ENCODE results near the gene RHOG. TPM values are rescaled to one million over a fixed set of nuclear protein-coding genes. Genes with fewer than 3 reads are reported as not detected.

Gene RHOG
- total and polyA plus RNA-seq, 9 of the 15 experiments (the other 6 are each of a cell fraction or from before 2014, with no cell fraction given), result 22.6 to 162 (median 80.3) TPM

- TF ChIP-seq GMEB1 (CRISPR knock-in tag; IDR thresholded peaks at IDR 0.05) (no peak), ILF3 (IDR thresholded peaks at IDR 0.05; ENCODE audit: borderline replicate concordance) (0 out of 2 replicates have a peak, but pooled peaks have one; percentile 68), MBD2 (IDR thresholded peaks at IDR 0.05; ENCODE audit: borderline replicate concordance, low read depth) (peak; percentile 85; the same call in 1 of the 2 replicates), STAG1 (CRISPR knock-in tag; IDR thresholded peaks at IDR 0.05; ENCODE audit: borderline replicate concordance) (no peak), MTA2 (IDR thresholded peaks at IDR 0.05; ENCODE audit: low read depth) (peak; percentile 49; the same call in 1 of the 2 replicates), ZNF24 (IDR thresholded peaks at IDR 0.05) (peak; percentile 90), AFF1 (IDR thresholded peaks at IDR 0.05; ENCODE audit: low read depth in 1 of 2, partially characterized antibody in 2 of 2) (peak in 1 of 2 experiments; percentile 87), TAF15 (IDR thresholded peaks at IDR 0.05; ENCODE audit: low read depth, low read length) (no peak), IFI16 (CRISPR knock-in tag; IDR thresholded peaks at IDR 0.05) (no peak), USF1 (CRISPR knock-in tag; IDR thresholded peaks at IDR 0.05) (no peak), HNRNPL (IDR thresholded peaks at IDR 0.05; ENCODE audit: low read depth, low read length) (no peak), ZNF124 (CRISPR knock-in tag; IDR thresholded peaks at IDR 0.05) (no peak), RBM39 (optimal IDR thresholded peaks at IDR 0.05; ENCODE audit: low read depth, low read length) (no peak), ETV6 (IDR thresholded peaks at IDR 0.05; ENCODE audit: borderline replicate concordance in 1 of 2, low read depth in 2 of 2, low read length in 1 of 2) (peak; percentile 94 to 98), ETV6 (CRISPR knock-in tag; IDR thresholded peaks at IDR 0.05; ENCODE audit: borderline replicate concordance) (no peak), ZNF57 (CRISPR knock-in tag; IDR thresholded peaks at IDR 0.05) (no peak), POLR3A (IDR thresholded peaks at IDR 0.05; ENCODE audit: borderline replicate concordance, extremely low read depth, insufficient read depth, insufficient read length) (no peak), NCOR1 (IDR thresholded peaks at IDR 0.05) (peak; percentile 81), MECOM (CRISPR knock-in tag; IDR thresholded peaks at IDR 0.05) (peak; percentile 95), ZBTB9 (CRISPR knock-in tag; IDR thresholded peaks at IDR 0.05) (peak; percentile 24; the same call in 1 of the 2 replicates), CBFB (CRISPR knock-in tag; IDR thresholded peaks at IDR 0.05) (no peak), POLR2A (conservative IDR thresholded peaks at IDR 0.05) (no peak)
Observed at GRCh38 chr11:3834664-3835461, 5.9 kb downstream of the RHOG start (continued).

Data from K562 (cell line).